Measurements from ENCODE around the gene TMEM128. TPM values are rescaled to one million over a fixed set of nuclear protein-coding genes. Genes with fewer than 3 reads are reported as not detected.

Gene TMEM128
- polyA plus RNA-seq (2012; rRNA removed) = 33.7 and 44.5 TPM in 2 replicates
- polyA plus RNA-seq (2012; cell fraction: cytosol; rRNA removed) = 49.8 and 57.9 TPM in 2 replicates
- polyA plus RNA-seq (2012; cell fraction: nucleus; rRNA removed) = 8.0 and 16.6 TPM in 2 replicates

- peak within 1 kb of the TSS; percentile 91 to 98 for H3K27ac ChIP-seq (ENCODE audit: low read depth in 2 of 2, low read length in 1 of 2)
- peaks cover 14 to 22% of the 10 kb centered on the region in 2 experiments for H3K36me3 ChIP-seq (replicated peaks in 1 of 2; ENCODE audit: control insufficient read depth in 1 of 2, insufficient read depth in 2 of 2, low read length in 1 of 2)
- peak; percentile 96 for DNase-seq
- ChIA-PET POLR2A (interaction anchor here (0.6 to 1.2 kb wide), 3 partner anchors 90 to 604 kb away, joined by 3 to 5 read pairs (median 3); no protein-coding TSS in a partner anchor), CTCF (interaction anchor here (0.7 to 4.1 kb wide), 7 partner anchors 12 to 240 kb away, joined by 3 to 43 read pairs (median 4); partner anchors contain the start of genes LYAR and ZBTB49)
- no peaks in the 10 kb centered on the region for H3K27me3 ChIP-seq (ENCODE audit: insufficient read depth)
- no peaks in the 10 kb centered on the region for H3K9me3 ChIP-seq
- H2AFZ ChIP-seq (ENCODE audit: low read depth) = peak within 1 kb of the TSS; percentile 87
- peaks cover 5% of the 10 kb centered on the region for H3F3A ChIP-seq (replicated peaks; ENCODE audit: insufficient read depth)
- H3K4me3 ChIP-seq (ENCODE audit: low read depth in 2 of 2, low read length in 1 of 2) = peak within 1 kb of the TSS; percentile 71 to 93
- H3K4me1 ChIP-seq (ENCODE audit: control insufficient read depth in 1 of 2, insufficient read depth in 2 of 2, low read depth in 1 of 2, low read length in 1 of 2) = peaks cover 5 to 11% of the 10 kb centered on the region in 2 experiments
- H4K20me1 ChIP-seq (ENCODE audit: insufficient read depth) = no peaks in the 10 kb centered on the region
- peak within 1 kb of the TSS; percentile 77 for H3K4me2 ChIP-seq
- 3% methylated on average over 27 of the region's 62 CpGs for WGBS (ENCODE audit: low lambda C conversion rate)
- H3K9me2 ChIP-seq = no peaks in the 10 kb centered on the region
- peaks cover 12% of the 10 kb centered on the region; the same call in 1 of the 2 replicates for H3K79me2 ChIP-seq (ENCODE audit: insufficient read depth)
- peak within 1 kb of the TSS; percentile 95 for H3K9ac ChIP-seq
- TF ChIP-seq GABPA (IDR thresholded peaks at IDR 0.05; ENCODE audit: low read depth) = peak; percentile 94
- TF ChIP-seq FOXJ3 (CRISPR knock-in tag; IDR thresholded peaks at IDR 0.05) = 0 out of 2 replicates have a peak, but pooled peaks have one; percentile 35
- no peak for TF ChIP-seq JUND (IDR thresholded peaks at IDR 0.05)
- TF ChIP-seq CHD2 (IDR thresholded peaks at IDR 0.05; ENCODE audit: low read length, partially characterized antibody) = peak; percentile 34
- TF ChIP-seq MAX (IDR thresholded peaks at IDR 0.05; ENCODE audit: low read depth) = no peak
- no peak for TF ChIP-seq SIN3A (IDR thresholded peaks at IDR 0.05; ENCODE audit: borderline replicate concordance, low read depth, low read length)
- TF ChIP-seq RCOR1 (IDR thresholded peaks at IDR 0.05; ENCODE audit: low read length) = 0 out of 2 replicates have a peak, but pooled peaks have one; percentile 10
- 0 out of 2 replicates have a peak, but pooled peaks have one; percentile 16 for TF ChIP-seq ZBTB33 (IDR thresholded peaks at IDR 0.05; ENCODE audit: borderline replicate concordance, low read depth)
- peak; percentile 94 for TF ChIP-seq YY1 (IDR thresholded peaks at IDR 0.05; ENCODE audit: low read depth)
- TF ChIP-seq TCF12 (IDR thresholded peaks at IDR 0.05) = no peak; the same call in 1 of the 2 replicates
- no peak for TF ChIP-seq GATA2 (CRISPR knock-in tag; IDR thresholded peaks at IDR 0.05)
- no peak for TF ChIP-seq RXRA (IDR thresholded peaks at IDR 0.05; ENCODE audit: borderline replicate concordance, low read depth)
- no peak for TF ChIP-seq EP300 (IDR thresholded peaks at IDR 0.05; ENCODE audit: borderline replicate concordance in 1 of 2, low read depth in 1 of 2, low read length in 1 of 2)
- no peak for TF ChIP-seq FOXM1 (IDR thresholded peaks at IDR 0.05; ENCODE audit: low read depth)
- TF ChIP-seq RAD21 (IDR thresholded peaks at IDR 0.05; ENCODE audit: low read length) = no peak
- peak; percentile 72 for TF ChIP-seq ELF1 (IDR thresholded peaks at IDR 0.05)
- no peak for TF ChIP-seq USF1 (IDR thresholded peaks at IDR 0.05; ENCODE audit: borderline replicate concordance, low read depth)
- TF ChIP-seq NFIC (IDR thresholded peaks at IDR 0.05; ENCODE audit: borderline replicate concordance) = no peak
- peak; percentile 48 for TF ChIP-seq CTCF (IDR thresholded peaks at IDR 0.05)
- TF ChIP-seq TAF1 (IDR thresholded peaks at IDR 0.05; ENCODE audit: borderline replicate concordance, low read depth, low read length) = peak; percentile 96
- no peak for TF ChIP-seq IRF3 (IDR thresholded peaks at IDR 0.05; ENCODE audit: low read depth, low read length)
- TF ChIP-seq USF2 (IDR thresholded peaks at IDR 0.05; ENCODE audit: borderline replicate concordance, low read depth, low read length) = no peak
- peak; percentile 68 for TF ChIP-seq MXI1 (IDR thresholded peaks at IDR 0.05; ENCODE audit: low read depth, low read length)
- no peak for TF ChIP-seq NRF1 (IDR thresholded peaks at IDR 0.05; ENCODE audit: low read depth, low read length)
- TF ChIP-seq EZH2phosphoT487 (IDR thresholded peaks at IDR 0.05; ENCODE audit: borderline replicate concordance, low read depth) = no peak
Observed at GRCh38 chr4:4248029-4248884, at the start of gene TMEM128. Gene TMEM128, minus strand, starts transcription at chr4:4248223. Its CDS starts 21 bp downstream, at chr4:4248202.

Data from SK-N-SH (cell line).